Endometrial microvascular endothelial cells (primary cell): ENCODE data around the gene TRERF1. TPM values are rescaled to one million over a fixed set of nuclear protein-coding genes. Genes with fewer than 3 reads are reported as not detected.

Experiments
- in situ Hi-C: cut with HindIII; loops from 2 replicates; pipeline ENCODE4 v1.10.0; 2017; ENCODE audit warnings: low sequenced_read_pairs, low pct_unique_long_range_greater_than_20kb; ENCODE audit errors: inconsistent ontology term
- total RNA-seq: library from RNA; depleted of rRNA; stranded (reverse); fragments of >200 nt; gene quantifications from one replicate; pipeline ENCODE4 v1.2.3, GENCODE V29; 2015; ENCODE audit errors: inconsistent ontology term

Gene TRERF1
- total RNA-seq, 1 donor from 2014 or later: 0.09 TPM

GRCh38 chr6:42378536-42378935 lies 73.2 kb downstream of the TRERF1 start:
- in situ Hi-C loops: no loop called here

DNA sequence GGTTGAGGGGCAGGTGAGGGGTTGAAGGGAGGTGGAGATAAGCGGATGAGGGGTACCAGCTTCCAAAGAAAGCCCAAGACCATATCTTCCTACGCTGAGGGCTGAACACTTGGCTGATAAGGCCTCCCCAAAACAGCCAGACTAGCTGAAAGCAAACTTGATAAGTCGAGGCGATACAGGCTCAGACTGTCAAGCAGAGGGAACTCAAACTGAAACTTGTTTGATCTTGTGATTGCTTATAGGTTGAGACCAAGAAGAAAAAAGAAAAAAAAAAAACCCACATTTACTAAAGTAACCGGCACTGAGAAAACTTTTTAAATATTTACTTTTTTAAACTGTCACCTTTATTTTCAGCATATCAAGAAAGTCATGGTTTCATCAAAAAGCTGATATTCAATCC lies 73.6 kb downstream of the TRERF1 start:
- in situ Hi-C loops: no loop called here

DNA sequence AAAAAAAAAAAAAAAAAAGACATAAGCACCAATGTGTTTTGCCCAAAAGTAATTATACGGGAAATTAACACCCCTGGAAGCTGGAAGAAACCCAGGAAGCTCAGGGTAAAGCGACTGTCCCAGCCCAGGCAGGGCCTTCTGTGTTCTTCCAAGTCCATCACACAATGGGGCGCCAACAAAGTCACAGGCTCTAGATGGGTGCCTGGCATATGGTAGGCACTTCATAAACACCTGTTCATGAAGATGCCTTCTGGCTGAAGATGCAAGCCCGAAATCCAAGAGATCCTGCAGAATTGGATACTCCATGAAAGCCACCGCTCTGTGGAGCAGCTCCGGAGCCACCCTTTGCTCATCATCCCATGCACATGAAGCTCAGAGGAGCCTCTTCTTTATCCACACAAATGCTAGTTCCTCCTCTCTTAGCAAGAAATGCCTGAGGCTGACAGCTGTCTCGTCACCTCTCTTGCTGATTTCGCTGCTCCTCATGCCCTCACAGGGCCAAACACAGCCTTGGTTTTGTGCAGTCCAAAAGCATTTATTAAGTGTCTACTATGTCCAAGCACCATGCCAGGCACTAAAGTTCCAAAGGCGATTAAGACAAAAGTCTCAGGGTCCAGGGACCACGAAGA lies 76.6 kb downstream of the TRERF1 start:
- in situ Hi-C loops: no loop called here

DNA sequence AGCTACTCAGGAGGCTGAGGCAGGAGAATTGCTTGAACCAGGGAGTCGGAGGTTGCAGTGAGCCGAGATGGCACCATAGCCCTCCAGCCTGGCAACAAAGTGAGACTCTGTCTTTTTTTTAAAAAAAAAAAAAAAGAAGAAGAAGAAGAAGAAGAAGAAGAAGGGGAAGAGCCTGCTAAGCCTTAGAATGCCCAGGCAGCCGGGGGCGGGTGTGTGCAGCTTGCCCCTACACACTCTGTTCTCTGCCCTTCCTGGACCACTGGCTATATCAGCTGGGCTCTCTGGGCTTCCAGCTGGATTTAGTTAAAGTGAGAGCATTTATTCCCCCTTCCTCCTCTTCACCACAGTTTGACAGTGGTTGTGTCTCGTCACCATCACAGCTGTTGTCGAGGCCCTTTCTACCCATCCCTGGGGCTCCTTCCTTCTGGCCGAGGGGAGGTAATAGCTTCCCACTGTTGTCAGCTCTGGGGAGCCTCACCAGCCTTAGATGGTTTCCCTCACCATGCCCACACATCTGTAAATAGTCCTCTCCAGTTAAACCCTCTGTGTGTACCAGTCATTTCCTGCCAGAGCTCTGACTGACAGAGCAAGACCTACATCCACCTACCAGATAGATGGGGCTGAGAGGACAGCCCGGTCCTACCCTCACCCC lies 77.6 kb downstream of the TRERF1 start:
- in situ Hi-C loops: no loop called here

GRCh38 chr6:42372699-42373098 lies 79.0 kb downstream of the TRERF1 start:
- in situ Hi-C loops: no loop called here

GRCh38 chr6:42370323-42370985 lies 81.3 kb downstream of the TRERF1 start:
- in situ Hi-C loops: no loop called here

DNA sequence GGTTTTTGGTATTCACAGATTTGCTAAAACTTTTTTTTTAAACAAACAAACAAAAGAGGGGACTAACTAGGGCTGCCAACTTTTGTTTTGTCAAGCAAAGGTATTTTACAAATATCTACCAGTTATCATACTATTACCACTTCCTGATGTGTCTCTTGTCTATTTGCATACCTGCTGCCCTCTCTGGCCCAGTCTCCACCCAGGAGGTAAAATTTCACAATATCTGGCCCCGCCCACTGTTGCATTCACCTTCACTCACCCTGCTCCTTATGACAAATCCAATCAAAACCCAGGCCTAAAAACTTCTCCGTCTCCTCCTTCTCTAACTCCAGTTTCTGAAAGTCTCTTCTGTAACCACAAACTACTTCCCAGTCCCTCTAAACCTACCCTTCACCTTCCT lies 82.2 kb downstream of the TRERF1 start:
- in situ Hi-C loops: no loop called here

DNA sequence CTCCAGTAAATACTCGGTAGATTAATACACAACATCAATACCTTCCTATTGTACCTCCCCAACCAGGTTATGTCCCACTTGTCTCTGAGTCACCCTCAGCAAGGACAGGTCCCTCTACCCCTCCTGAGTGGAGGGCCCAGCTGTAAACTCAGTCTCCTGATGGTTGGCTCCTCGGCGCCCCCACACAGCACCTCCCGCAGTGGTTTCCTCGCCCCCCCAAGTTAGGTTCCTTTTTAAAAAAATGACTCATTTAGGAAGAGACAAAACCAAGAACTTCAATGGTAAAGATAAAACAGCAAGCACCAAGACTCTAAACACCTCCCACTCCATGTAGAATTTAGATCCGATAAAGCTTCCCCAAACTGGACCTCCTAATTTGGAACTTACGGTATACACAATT lies 83.5 kb downstream of the TRERF1 start:
- in situ Hi-C loops: no loop called here

GRCh38 chr6:42367353-42368011 lies 84.2 kb downstream of the TRERF1 start:
- in situ Hi-C loops: no loop called here

- in situ Hi-C loops: no loop called here
Observed at GRCh38 chr6:42366999-42367352, 84.8 kb downstream of the TRERF1 start.

DNA sequence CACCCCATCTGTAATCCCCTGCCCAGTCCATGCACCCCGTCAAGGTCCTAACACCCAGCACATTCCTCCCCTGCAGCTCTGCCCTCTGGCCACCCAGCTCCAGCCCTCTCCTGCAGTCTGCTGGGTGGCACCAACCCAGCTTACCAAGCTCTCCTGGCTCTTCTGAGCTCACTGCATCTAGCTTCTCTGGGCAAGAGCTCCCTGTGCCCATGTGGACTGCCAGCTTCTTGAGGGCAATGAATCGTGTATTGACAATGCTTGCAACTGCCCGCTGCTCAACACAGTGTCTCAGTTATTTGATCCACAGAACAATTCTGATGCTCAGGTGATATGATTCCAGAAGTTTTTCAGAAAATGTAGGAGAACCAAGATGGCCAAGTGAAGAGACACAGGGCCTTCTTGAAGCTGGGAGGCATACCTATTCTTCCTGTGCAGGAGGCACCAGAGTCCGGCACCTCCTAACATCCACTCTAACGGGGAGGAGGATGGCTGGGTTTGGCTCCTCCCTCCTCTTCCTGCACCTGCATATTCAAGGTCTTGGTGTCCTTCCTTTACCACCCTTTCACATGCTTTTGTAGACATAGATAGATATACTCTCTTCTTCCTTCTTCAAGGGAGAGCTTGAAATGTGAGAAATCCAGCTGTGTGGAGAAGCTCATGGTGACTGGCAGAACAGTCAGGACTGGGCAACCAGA lies 85.6 kb downstream of the TRERF1 start:
- in situ Hi-C loops: no loop called here

DNA sequence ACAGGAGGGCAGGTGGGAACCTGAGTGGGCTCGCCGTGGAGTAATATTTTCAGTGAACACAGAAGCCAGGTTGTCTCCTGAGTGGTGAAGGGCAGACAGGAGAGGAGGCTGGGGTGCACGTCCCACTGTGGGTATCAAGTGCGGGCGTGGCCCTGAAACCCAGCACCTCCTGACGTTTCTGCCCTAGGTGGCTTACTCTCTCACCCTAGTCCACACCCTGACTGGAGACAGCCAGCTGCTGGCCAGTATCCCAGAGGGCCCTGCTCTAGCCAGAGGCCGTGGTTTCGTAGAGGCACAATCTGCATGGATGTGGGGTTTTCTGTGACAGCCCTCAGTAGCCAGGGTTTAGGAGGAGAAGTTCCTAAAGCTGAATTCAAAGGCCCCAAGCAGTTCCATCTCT lies 86.7 kb downstream of the TRERF1 start:
- in situ Hi-C loops: no loop called here

DNA sequence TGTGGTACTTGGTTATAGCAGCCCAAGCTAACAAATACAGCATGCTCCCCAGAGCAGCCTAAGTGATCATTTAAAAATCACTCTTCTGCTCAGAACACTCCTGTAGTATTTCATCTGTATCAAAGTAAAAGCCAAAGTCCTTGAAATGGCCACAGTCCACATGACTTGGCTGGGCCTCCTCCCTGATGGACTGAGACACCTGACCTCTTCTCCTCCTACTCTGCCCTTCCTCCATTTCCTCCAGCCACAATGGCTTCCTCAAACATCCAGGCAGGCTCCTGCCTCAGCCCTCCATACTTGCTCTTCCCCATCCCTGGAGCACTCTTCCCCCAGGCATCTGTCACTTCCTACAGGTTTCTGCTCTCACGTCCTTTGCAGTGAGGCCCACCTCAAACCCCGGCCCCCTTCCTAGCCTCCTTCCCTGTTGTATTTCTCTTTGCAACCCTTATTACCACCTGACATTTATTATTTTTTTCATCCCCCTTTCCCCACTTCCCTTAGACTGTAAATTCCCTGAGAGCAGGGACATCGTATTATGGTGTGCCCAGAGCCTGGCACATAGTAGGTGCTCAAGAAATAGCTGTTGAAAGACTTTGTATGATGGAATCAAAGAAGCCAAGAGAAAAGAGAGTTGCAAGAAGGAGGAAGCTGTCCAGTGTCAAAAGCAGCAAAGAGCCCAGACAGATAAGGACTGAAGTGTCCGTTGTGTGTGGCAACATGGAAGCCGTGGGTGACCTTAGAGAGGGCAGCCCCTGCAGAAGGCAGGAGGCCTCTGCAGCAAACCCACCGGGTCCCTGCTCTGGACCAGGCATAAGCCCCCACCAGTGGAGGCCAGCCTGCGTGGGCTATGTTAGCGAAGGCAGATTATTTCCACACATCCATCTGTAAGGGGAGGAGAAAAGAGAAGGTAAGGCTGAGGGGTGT lies 87.5 kb downstream of the TRERF1 start:
- in situ Hi-C loops: no loop called here

GRCh38 chr6:42361036-42361435 lies 90.7 kb downstream of the TRERF1 start:
- in situ Hi-C loops: no loop called here

DNA sequence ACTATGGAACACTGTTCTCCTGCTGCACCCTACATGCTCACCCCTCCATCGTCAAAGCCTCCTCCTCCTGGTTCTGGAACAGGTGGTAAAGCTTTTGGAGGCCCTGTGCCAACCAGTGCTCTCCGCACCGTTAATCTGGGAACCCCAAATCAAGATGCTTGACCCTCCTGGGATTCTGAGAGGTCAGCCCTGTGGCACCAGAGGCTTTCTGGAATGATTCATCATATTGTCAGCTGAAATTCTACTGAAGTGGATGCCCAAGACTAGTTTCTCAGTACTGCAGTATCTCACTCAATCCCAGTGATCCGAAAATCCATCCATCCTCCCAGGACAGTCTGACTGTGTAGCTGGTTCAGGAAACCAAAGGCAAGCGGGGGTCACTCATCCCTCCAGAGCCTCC lies 92.7 kb downstream of the TRERF1 start:
- in situ Hi-C loops: no loop called here

- in situ Hi-C loops: no loop called here
Observed at GRCh38 chr6:42355416-42355815, 96.3 kb downstream of the TRERF1 start.

GRCh38 chr6:42354702-42355101 lies 97.0 kb downstream of the TRERF1 start:
- in situ Hi-C loops: no loop called here

GRCh38 chr6:42352856-42353564 lies 98.7 kb downstream of the TRERF1 start:
- in situ Hi-C loops: no loop called here
